Measurements from ENCODE around the gene SBF2.
"Not testable (repeated sequence)": the region's sequence is repeated elsewhere in the genome, so short reads cannot be mapped to it uniquely, and the experiment has no call there.

The SBF2 gene

DNA sequence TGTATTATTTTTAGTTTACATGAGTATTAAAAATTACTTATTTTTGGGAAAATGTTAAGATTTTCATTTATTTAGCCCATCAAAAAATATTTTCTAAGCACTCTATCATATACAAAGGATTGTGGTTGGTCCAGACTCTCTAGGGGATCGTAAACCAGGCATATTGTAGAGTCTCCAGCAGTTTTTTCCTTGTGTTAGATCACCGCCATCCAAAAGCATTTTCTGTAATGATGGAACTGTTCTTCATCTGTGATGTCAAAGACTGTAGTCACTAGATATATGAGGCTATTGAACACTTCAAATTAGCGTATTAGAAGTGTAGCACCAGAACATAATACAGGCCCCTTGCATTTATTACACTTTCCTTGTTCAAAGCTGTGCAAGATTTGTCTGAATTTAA, 154.9 kb downstream of the SBF2 start:
- FAIRE-seq (no peak), DNase-seq (ENCODE audit: insufficient read length, low spot score) (no peak)
- TF ChIP-seq POLR2A (IDR thresholded peaks at IDR 0.05; ENCODE audit: low read depth, low read length) (no peak), POLR2AphosphoS5 (IDR thresholded peaks at IDR 0.05; ENCODE audit: low read depth, low read length) (no peak), SPI1 (IDR thresholded peaks at IDR 0.05; ENCODE audit: low read depth, low read length) (no peak), PAX5 (IDR thresholded peaks at IDR 0.05; ENCODE audit: insufficient read depth, low read length, severe bottlenecking) (no peak), TAF1 (IDR thresholded peaks at IDR 0.05; ENCODE audit: low read depth, low read length) (no peak), POU2F2 (IDR thresholded peaks at IDR 0.05; ENCODE audit: low read depth, low read length) (no peak)

GRCh38 chr11:10134975-10135481, 159.0 kb downstream of the SBF2 start:
- FAIRE-seq (no peak), DNase-seq (ENCODE audit: insufficient read length, low spot score) (no peak)
- TF ChIP-seq POLR2AphosphoS5 (IDR thresholded peaks at IDR 0.05; ENCODE audit: low read depth, low read length) (no peak), POLR2A (IDR thresholded peaks at IDR 0.05; ENCODE audit: low read depth, low read length) (no peak), TAF1 (IDR thresholded peaks at IDR 0.05; ENCODE audit: low read depth, low read length) (no peak), SPI1 (IDR thresholded peaks at IDR 0.05; ENCODE audit: low read depth, low read length) (no peak), PAX5 (IDR thresholded peaks at IDR 0.05; ENCODE audit: insufficient read depth, low read length, severe bottlenecking) (no peak), POU2F2 (IDR thresholded peaks at IDR 0.05; ENCODE audit: low read depth, low read length) (no peak)

DNA sequence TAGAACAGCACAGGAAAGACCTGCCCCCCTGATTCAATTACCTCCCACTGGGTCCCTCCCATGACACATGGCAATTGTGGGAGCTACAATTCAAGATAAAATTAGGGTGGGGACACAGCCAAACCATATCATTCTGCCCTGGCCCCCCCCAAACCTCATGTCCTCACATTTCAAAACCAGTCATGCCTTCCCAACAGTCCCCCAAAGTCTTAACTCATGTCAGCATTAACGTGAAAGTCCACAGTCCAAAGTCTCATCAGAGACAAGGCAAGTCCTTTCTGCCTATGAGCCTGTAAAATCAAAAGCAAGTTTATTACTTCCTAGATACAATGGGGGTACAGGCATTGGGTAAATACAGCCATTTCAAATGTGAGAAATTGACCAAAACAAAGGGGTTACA, 159.8 kb downstream of the SBF2 start:
- not testable (repeated sequence) for FAIRE-seq; DNase-seq (ENCODE audit: insufficient read length, low spot score)

GRCh38 chr11:10133251-10133650, 160.8 kb downstream of the SBF2 start:
- not testable (repeated sequence) for FAIRE-seq; DNase-seq (ENCODE audit: insufficient read length, low spot score)

- DNase-seq (ENCODE audit: insufficient read length, low spot score) (no peak), FAIRE-seq (no peak)
- no peak for TF ChIP-seq PAX5 (IDR thresholded peaks at IDR 0.05; ENCODE audit: insufficient read depth, low read length, severe bottlenecking)
- TF ChIP-seq SPI1 (IDR thresholded peaks at IDR 0.05; ENCODE audit: low read depth, low read length): no peak
- no peak for TF ChIP-seq POLR2AphosphoS5 (IDR thresholded peaks at IDR 0.05; ENCODE audit: low read depth, low read length)
- TF ChIP-seq TAF1 (IDR thresholded peaks at IDR 0.05; ENCODE audit: low read depth, low read length): no peak
- no peak for TF ChIP-seq POU2F2 (IDR thresholded peaks at IDR 0.05; ENCODE audit: low read depth, low read length)
- TF ChIP-seq POLR2A (IDR thresholded peaks at IDR 0.05; ENCODE audit: low read depth, low read length): no peak
Observed at GRCh38 chr11:10130875-10131274, 163.1 kb downstream of the SBF2 start.

DNA sequence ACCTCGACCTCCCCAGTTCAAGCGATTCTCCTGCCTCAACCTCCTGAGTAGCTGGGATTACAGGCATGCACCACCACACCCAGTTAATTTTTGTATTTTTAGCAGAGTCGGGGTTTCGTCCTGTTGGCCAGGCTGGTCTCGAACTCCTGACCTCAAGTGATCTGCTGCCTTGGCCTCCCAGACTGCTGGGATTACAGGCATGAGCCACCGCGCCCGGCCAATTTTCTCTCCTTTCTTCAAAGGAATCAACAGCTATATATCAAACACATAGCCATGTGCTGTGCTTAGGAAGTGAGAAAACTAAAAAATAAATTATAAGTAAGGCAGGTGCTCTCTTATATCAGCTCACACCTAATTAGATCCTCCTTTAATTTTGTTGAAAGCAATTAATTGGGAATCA, 164.8 kb downstream of the SBF2 start:
- FAIRE-seq; DNase-seq (ENCODE audit: insufficient read length, low spot score): not testable (repeated sequence)

- no peak for FAIRE-seq
Observed at GRCh38 chr11:10125522-10126133, 168.4 kb downstream of the SBF2 start.

DNA sequence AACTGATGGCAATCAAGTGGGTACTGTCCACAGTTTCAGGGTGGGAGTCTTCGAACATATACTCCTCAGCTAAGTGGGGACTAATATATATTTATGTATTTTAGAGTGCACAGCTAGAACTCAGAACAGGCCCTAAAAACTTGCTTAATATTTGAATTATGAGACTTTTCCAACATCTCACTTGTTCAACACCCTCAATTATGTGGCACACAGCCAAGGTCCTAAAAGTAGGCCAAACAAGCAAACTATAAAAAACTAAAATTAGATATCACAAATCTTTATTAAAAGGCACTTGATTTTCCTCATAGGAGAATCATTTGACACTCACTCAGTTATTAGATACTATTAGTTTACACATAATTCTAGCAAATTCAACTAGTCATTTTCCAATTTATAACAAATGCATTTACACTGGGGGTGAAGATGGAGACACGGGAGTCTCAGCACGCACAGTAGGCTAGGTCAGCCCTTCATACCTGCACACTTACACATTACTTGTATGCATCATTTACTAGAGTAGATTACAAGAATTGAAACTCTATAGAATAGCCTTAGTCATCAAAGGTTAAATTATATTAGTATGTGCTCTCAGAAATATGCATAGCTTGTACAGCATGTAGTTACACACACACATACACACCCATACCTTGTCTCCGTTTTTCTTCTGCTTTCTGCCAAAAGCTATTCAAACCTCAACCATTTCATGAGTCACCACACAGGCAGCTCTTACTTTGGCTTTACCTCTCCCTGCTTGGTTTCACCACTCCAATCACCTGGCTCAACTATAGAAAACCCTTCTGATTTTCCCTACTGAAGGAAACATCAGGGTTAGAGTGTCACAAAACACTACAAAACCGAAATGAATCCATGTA, 171.5 kb downstream of the SBF2 start:
- TF ChIP-seq TAF1 (IDR thresholded peaks at IDR 0.05; ENCODE audit: low read depth, low read length) (no peak), POLR2A (IDR thresholded peaks at IDR 0.05; ENCODE audit: low read depth, low read length) (no peak), PAX5 (IDR thresholded peaks at IDR 0.05; ENCODE audit: insufficient read depth, low read length, severe bottlenecking) (no peak)
- FAIRE-seq (peak; percentile 61), DNase-seq (ENCODE audit: insufficient read length, low spot score) (no peak)

More at GRCh38 chr11:10125522-10126133, 168.4 kb downstream of the SBF2 start:
- no peak for DNase-seq (ENCODE audit: insufficient read length, low spot score)
- TF ChIP-seq POLR2AphosphoS5 (IDR thresholded peaks at IDR 0.05; ENCODE audit: low read depth, low read length): no peak
- no peak for TF ChIP-seq POLR2A (IDR thresholded peaks at IDR 0.05; ENCODE audit: low read depth, low read length)
- TF ChIP-seq POU2F2 (IDR thresholded peaks at IDR 0.05; ENCODE audit: low read depth, low read length): no peak
- TF ChIP-seq PAX5 (IDR thresholded peaks at IDR 0.05; ENCODE audit: insufficient read depth, low read length, severe bottlenecking): no peak
- TF ChIP-seq SPI1 (IDR thresholded peaks at IDR 0.05; ENCODE audit: low read depth, low read length): no peak

DNA sequence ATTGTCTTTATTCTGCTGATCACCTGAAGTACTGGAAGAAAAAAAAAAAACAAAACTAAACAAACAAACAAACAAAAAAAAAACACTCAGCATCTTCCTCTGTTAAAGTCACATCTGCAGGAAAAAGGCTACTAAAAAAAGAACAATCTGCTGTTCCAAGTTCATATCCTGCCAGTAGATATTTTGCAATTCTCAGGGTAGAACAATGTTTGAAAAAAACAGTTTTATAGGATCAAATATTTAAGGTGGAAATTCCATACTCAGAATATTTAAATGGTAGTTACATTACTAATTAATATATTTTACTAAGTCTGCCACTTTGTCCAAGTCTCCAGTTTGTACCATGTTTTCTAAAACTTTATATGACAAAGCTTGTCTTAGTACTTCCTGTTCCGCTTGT, 175.2 kb downstream of the SBF2 start:
- FAIRE-seq (no peak), DNase-seq (ENCODE audit: insufficient read length, low spot score) (no peak)
- TF ChIP-seq POU2F2 (IDR thresholded peaks at IDR 0.05; ENCODE audit: low read depth, low read length): no peak
- no peak for TF ChIP-seq TAF1 (IDR thresholded peaks at IDR 0.05; ENCODE audit: low read depth, low read length)
- no peak for TF ChIP-seq POLR2AphosphoS5 (IDR thresholded peaks at IDR 0.05; ENCODE audit: low read depth, low read length)
- TF ChIP-seq POLR2A (IDR thresholded peaks at IDR 0.05; ENCODE audit: low read depth, low read length): no peak
- no peak for TF ChIP-seq PAX5 (IDR thresholded peaks at IDR 0.05; ENCODE audit: insufficient read depth, low read length, severe bottlenecking)
- no peak for TF ChIP-seq SPI1 (IDR thresholded peaks at IDR 0.05; ENCODE audit: low read depth, low read length)

DNA sequence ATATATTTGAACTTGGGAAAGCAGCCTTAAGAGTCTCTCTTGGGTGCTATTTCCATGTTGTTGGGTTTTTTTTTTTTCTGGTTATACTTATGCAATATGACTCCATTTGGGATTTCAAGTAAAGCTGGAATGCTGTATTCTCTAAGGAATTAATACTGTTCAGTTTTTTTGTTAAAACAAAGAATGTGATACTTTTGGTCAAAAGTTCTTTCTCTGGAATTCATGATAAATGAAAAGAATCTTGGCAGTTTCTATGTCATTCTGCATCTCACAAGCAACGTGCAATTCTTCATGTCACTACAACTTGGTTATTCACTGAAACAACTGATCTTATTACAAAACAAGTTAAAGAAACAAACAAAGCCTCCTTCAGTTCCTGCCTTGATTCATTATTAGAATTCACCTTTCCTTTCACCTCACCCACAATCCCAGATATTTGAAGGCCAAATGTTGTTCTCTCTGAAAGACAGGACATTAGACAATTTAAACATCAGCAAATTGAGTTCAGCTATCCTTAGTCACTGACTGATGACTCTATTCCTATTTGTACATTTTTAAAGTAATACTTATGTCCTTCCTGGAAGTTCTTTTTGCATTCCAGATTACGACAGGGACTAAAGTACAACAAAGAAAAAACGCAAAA, 176.2 kb downstream of the SBF2 start:
- DNase-seq (ENCODE audit: insufficient read length, low spot score): no peak
- TF ChIP-seq POLR2AphosphoS5 (IDR thresholded peaks at IDR 0.05; ENCODE audit: low read depth, low read length): no peak
- no peak for TF ChIP-seq POU2F2 (IDR thresholded peaks at IDR 0.05; ENCODE audit: low read depth, low read length)
- TF ChIP-seq POLR2A (IDR thresholded peaks at IDR 0.05; ENCODE audit: low read depth, low read length): no peak
- TF ChIP-seq PAX5 (IDR thresholded peaks at IDR 0.05; ENCODE audit: insufficient read depth, low read length, severe bottlenecking): no peak
- TF ChIP-seq SPI1 (IDR thresholded peaks at IDR 0.05; ENCODE audit: low read depth, low read length): no peak
- TF ChIP-seq TAF1 (IDR thresholded peaks at IDR 0.05; ENCODE audit: low read depth, low read length): no peak
- FAIRE-seq: no peak
